Naive thymus-derived CD8-positive, alpha-beta T cell (primary cell): ENCODE results near the gene DCAF5. TPM values are rescaled to one million over a fixed set of nuclear protein-coding genes. Genes with fewer than 3 reads are reported as not detected.
"Not testable (repeated sequence)": the region's sequence is repeated elsewhere in the genome, so short reads cannot be mapped to it uniquely, and the experiment has no call there.

Experiments
- ATAC-seq, 2 donors: fragments of 150-1000 bp; cut with Tn5 transposase in 1 of 2; sonication (Bioruptor Pico), chemical (Tn5 transposase) in 1 of 2; 1 replicate in 1 of 2; 2 replicates in 1 of 2; pipeline ENCODE4 v1.10.0; 2021; ENCODE audit warnings: mild to moderate bottlenecking in 2 of 2, moderate library complexity in 2 of 2
- POLR2A ChIA-PET: fragments of 350-600 bp; sonication (Branson Sonifier 250); formaldehyde crosslinking; loops from one replicate; lab custom pipeline; 2021; ENCODE audit warnings: antibody characterized with exemption; lab: Charles Lee
- DNase-seq, 10 donors: peaks; one replicate each; pipeline versions ENCODE4 v3.0.0 to v3.0.0-alpha.2; 2020 to 2022
- H3K27ac Mint-ChIP-seq, 10 donors: one replicate each; pipeline ENCODE4 v1.8.0; 2020 to 2022; ENCODE audit warnings: mild to moderate bottlenecking in 10 of 10, mixed read lengths in 10 of 10, moderate library complexity in 4 of 10, inconsistent platforms in 1 of 10
- H3K27me3 Mint-ChIP-seq, 5 donors: one replicate each; pipeline ENCODE4 v1.8.0; 2021 to 2022; ENCODE audit warnings: mixed read lengths in 5 of 5
- H3K36me3 Mint-ChIP-seq, 3 donors: one replicate each; pipeline ENCODE4 v1.8.0; 2020 to 2022; ENCODE audit warnings: mixed read lengths in 3 of 3, mild to moderate bottlenecking in 2 of 3, inconsistent platforms in 1 of 3
- H3K4me1 Mint-ChIP-seq, 4 donors: one replicate each; pipeline ENCODE4 v1.8.0; 2021 to 2022; ENCODE audit warnings: mixed read lengths in 4 of 4
- H3K4me3 Mint-ChIP-seq, 10 donors: one replicate each; pipeline ENCODE4 v1.8.0; 2020 to 2022; ENCODE audit warnings: mild to moderate bottlenecking in 10 of 10, mixed read lengths in 10 of 10, moderate library complexity in 6 of 10, inconsistent platforms in 1 of 10
- H3K9me3 Mint-ChIP-seq, 9 donors: one replicate each; pipeline ENCODE4 v1.8.0; 2020 to 2022; ENCODE audit warnings: mixed read lengths in 9 of 9, mild to moderate bottlenecking in 3 of 9, inconsistent platforms in 1 of 9, moderate library complexity in 1 of 9
- polyA plus RNA-seq, 3 donors: library from polyadenylated mRNA; unstranded; fragments of 300-500 nt; fragmentation: Illumina TruSeq; gene quantifications; one replicate each; pipeline ENCODE4 v1.2.3, GENCODE V29; 2021
- total RNA-seq, 8 experiments: library from RNA in 2 of 8; stranded (reverse) in 2 of 8; gene quantifications; one replicate each; pipeline ENCODE4 v1.2.3 and lab custom pipeline; 2021 to 2026

The DCAF5 gene, protein sequence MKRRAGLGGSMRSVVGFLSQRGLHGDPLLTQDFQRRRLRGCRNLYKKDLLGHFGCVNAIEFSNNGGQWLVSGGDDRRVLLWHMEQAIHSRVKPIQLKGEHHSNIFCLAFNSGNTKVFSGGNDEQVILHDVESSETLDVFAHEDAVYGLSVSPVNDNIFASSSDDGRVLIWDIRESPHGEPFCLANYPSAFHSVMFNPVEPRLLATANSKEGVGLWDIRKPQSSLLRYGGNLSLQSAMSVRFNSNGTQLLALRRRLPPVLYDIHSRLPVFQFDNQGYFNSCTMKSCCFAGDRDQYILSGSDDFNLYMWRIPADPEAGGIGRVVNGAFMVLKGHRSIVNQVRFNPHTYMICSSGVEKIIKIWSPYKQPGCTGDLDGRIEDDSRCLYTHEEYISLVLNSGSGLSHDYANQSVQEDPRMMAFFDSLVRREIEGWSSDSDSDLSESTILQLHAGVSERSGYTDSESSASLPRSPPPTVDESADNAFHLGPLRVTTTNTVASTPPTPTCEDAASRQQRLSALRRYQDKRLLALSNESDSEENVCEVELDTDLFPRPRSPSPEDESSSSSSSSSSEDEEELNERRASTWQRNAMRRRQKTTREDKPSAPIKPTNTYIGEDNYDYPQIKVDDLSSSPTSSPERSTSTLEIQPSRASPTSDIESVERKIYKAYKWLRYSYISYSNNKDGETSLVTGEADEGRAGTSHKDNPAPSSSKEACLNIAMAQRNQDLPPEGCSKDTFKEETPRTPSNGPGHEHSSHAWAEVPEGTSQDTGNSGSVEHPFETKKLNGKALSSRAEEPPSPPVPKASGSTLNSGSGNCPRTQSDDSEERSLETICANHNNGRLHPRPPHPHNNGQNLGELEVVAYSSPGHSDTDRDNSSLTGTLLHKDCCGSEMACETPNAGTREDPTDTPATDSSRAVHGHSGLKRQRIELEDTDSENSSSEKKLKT
- 10 to 100 TPM; 74.2 to 78.8 TPM for total RNA-seq
- 10 to 100 TPM; 73.1 to 87.2 (median 79.1) TPM for polyA plus RNA-seq
- 58.5 to 133 (median 112) reads per million in 6 experiments for total RNA-seq (lab: John Stamatoyannopoulos, UW)

DNA sequence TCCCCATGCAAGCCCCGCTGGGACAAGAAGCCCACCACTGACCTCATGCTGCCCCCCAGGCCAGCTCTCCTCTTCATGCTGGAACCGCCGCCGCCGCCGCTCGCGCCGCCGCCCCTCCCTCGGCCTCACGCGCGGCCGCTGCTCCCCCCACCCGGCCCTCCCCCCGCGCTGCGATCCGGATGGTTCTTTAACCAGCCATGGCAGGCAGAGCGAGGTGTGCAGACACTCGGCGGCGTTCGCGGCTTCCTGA, at the start of gene DCAF5:
TSS of gene DCAF5 (minus strand) at position 218 of the 250 bp plus-strand sequence. CDS start at position 77, 141 bp downstream.
- H3K27ac Mint-ChIP-seq, result peak within 1 kb of the TSS; percentile 92 to 99 (median 96)
- H3K27me3 Mint-ChIP-seq, result no peaks in the 10 kb centered on the region
- H3K36me3 Mint-ChIP-seq, result peaks cover 0 to 24% (median 8%) of the 10 kb centered on the region in 3 donors
- H3K4me1 Mint-ChIP-seq, result peaks cover 22 to 42% (median 39%) of the 10 kb centered on the region in 4 donors
- ATAC-seq (peak; percentile 91), DNase-seq (peak in 6 of 10 donors; percentile 84 to 97 (median 90))
- peak within 1 kb of the TSS; percentile 93 to 99 (median 98) for H3K4me3 Mint-ChIP-seq
- no peaks in the 10 kb centered on the region for H3K9me3 Mint-ChIP-seq
- POLR2A ChIA-PET, result interaction anchor here (0.5 to 4.1 kb wide), 9 partner anchors 10 to 614 kb away, joined by 3 to 26 read pairs (median 4); partner anchors contain the start of genes EXD2 and SRSF5

DNA sequence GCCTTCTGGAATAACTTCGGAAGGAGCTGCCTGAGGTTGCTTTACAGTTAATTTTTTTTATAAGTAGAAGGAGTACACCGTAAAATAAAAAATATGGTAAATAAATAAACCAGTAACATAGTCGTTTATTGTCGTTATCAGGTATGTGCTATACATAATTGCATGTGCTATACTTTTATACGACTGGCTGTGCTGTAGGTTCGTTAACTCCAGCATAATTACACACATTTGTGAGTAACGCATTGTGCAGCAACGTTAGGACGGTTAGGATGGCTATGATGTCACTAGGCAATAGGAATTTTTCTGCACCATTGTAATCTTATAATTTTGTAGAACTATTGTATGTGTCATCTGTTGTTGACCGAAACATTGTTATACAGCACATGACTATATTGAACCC, 46.9 kb upstream of the DCAF5 start:
- Mint-ChIP-seq H3K27me3 (no peaks in the 10 kb centered on the region), H3K4me1 (peaks cover 1 to 5% (median 3%) of the 10 kb centered on the region in 4 donors), H3K36me3 (peaks cover 0 to 8% (median 0%) of the 10 kb centered on the region in 3 donors), H3K9me3 (no peaks in the 10 kb centered on the region), H3K4me3 (no peak overlapping the region), H3K27ac (no peak overlapping the region)
- POLR2A ChIA-PET, result interaction anchor here (0.6 kb wide), 1 partner anchor 105 kb away, joined by 3 read pairs; no protein-coding TSS in a partner anchor
- ATAC-seq, result no peak
- no peak for DNase-seq

DNA sequence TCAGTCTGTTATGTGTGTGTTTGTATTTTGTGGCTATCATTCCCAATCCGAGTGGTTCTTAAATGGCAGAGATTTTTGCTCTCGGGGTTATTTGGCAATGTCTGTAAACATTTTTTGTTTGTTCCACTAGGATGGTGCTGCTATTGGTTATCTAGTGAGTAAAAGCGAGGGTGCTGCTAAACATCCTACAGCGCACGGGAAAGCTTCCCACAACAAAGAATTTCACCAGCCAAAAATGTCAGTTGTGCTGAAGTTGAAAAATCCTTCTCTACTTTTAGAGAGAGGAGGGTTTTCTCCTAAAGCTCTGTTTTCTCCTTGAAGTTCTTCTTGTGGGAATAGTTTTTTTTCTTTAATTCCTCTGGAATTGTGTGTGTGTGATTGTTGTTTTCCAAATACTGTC, 40.8 kb upstream of the DCAF5 start:
- no peak for ATAC-seq
- peak in 4 of 10 donors; percentile 2 to 25 (median 20) for DNase-seq
- Mint-ChIP-seq H3K4me3 (peak overlapping the region in 8 of 10 donors; percentile 64 to 95 (median 72)), H3K27me3 (no peaks in the 10 kb centered on the region), H3K4me1 (peaks cover 14 to 37% (median 30%) of the 10 kb centered on the region in 4 donors), H3K36me3 (peaks cover 0 to 4% (median 0%) of the 10 kb centered on the region in 3 donors), H3K27ac (peak overlapping the region in 6 of 10 donors; percentile 54 to 92 (median 68)), H3K9me3 (no peaks in the 10 kb centered on the region)
- POLR2A ChIA-PET, result no interaction called here

DNA sequence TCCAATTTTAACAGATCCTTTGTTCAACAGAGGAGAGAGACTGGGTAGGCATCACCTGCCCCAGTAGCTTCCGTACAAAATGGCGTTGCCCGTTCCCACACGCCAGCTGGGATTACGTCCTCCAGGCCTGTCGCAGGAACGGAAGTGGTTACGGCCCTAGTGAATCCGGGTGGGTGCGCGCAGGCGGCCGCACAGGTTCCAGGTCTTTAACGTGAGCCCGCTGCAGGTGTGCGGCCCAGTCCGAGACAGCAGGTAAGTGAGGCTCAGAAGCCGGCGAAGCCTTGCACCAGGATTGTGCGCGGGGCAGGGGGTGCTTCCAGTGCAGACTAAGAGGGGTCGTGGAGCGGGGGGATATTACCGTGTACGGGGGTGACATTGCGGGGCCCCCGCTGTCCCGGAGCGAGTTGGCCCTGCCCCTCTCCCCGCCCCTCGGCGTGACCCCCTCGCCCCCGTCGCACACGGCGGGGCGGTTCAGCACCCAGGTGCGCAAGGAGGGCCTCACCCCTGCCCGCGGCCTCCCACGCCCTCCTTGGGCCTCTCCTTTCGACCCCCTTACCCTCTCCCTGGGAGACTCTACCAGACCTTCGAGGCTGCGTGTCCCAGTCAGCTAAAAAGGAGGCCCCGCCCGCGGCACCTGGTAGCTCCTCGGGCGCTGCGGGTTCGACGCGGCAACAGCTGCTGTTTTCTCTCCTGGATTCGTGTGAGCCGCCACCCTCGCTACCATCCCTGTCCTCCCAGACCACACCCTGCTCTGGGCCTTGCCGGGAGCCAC, 38.6 kb upstream of the DCAF5 start, which contains the start of gene EXD2:
TSS of gene EXD2 (plus strand) at position 159 of the 772 bp plus-strand sequence. CDS start 17,973 bp downstream, outside the sequence.
- peak within 1 kb of the TSS; percentile 88 to 97 (median 93) for H3K4me3 Mint-ChIP-seq
- H3K36me3 Mint-ChIP-seq, result peaks cover 0 to 2% (median 0%) of the 10 kb centered on the region in 3 donors
- no peaks in the 10 kb centered on the region for H3K9me3 Mint-ChIP-seq
- POLR2A ChIA-PET, result interaction anchor here (0.6 to 2.1 kb wide), 5 partner anchors 39 to 575 kb away, joined by 3 to 26 read pairs (median 4); partner anchors contain the start of genes DCAF5, ERH, SLC39A9 and SRSF5
- H3K27me3 Mint-ChIP-seq, result peaks cover 0 to 2% (median 0%) of the 10 kb centered on the region in 5 donors
- peak within 1 kb of the TSS; percentile 79 to 97 (median 94) for H3K27ac Mint-ChIP-seq
- peak; percentile 82 to 84 for ATAC-seq
- H3K4me1 Mint-ChIP-seq, result peaks cover 11 to 32% (median 30%) of the 10 kb centered on the region in 4 donors
- DNase-seq, result peak; percentile 44 to 84 (median 64)

DNA sequence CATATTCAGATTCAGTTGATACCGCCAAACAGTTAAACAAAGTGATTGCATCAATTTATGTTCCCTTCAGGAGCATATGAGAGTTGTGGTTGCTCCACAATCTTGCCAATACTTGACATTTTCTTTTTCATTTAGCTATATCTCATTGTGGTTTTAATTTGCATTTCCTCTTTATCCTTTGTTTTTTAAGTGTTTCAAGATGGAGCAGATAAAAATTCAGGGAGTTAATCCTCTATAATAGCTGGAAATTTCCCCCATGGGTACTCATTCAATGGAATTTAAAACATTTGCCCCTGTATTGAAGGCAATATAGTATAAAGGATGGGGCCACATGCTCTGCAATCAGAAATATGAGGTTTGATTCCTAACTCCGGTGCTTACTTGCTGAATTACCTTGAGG, 37.3 kb upstream of the DCAF5 start:
- peaks cover 0 to 2% (median 0%) of the 10 kb centered on the region in 5 donors for H3K27me3 Mint-ChIP-seq
- peak overlapping the region in 3 of 10 donors; percentile 90 to 95 (median 91) for H3K27ac Mint-ChIP-seq
- H3K9me3 Mint-ChIP-seq, result no peaks in the 10 kb centered on the region
- peak overlapping the region in 8 of 10 donors; percentile 88 to 97 (median 93) for H3K4me3 Mint-ChIP-seq
- DNase-seq (no peak), ATAC-seq (no peak)
- POLR2A ChIA-PET, result interaction anchor here (1.0 to 1.2 kb wide), 3 partner anchors 37 to 216 kb away, joined by 3 to 5 read pairs (median 4); partner anchors contain the start of gene DCAF5
- H3K36me3 Mint-ChIP-seq, result no peaks in the 10 kb centered on the region
- H3K4me1 Mint-ChIP-seq, result peaks cover 9 to 32% (median 29%) of the 10 kb centered on the region in 4 donors

DNA sequence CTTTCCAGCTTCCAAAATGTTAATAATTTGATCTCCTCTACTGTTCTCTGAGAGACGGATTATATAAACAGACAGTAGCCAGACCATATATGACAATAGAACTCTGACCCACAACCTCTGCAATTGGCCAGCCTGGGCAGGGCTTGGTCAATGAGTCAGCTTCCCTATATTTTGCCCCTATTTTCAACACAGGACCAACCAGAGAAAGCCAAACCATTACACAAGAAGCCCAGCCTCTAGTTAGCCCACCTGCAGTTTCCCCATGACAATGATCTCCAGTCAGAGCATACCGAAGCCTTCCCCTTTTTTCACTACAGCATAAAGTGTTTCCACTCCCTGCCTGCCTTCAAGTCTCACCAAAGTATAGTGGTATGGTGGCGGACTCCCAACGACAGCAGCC, 30.8 kb upstream of the DCAF5 start:
- peaks cover 0 to 3% (median 2%) of the 10 kb centered on the region in 5 donors for H3K27me3 Mint-ChIP-seq
- no peak overlapping the region for H3K27ac Mint-ChIP-seq
- no peaks in the 10 kb centered on the region for H3K9me3 Mint-ChIP-seq
- ATAC-seq (no peak), DNase-seq (no peak)
- POLR2A ChIA-PET, result no interaction called here
- no peak overlapping the region for H3K4me3 Mint-ChIP-seq
- H3K4me1 Mint-ChIP-seq, result no peaks in the 10 kb centered on the region
- no peaks in the 10 kb centered on the region for H3K36me3 Mint-ChIP-seq

DNA sequence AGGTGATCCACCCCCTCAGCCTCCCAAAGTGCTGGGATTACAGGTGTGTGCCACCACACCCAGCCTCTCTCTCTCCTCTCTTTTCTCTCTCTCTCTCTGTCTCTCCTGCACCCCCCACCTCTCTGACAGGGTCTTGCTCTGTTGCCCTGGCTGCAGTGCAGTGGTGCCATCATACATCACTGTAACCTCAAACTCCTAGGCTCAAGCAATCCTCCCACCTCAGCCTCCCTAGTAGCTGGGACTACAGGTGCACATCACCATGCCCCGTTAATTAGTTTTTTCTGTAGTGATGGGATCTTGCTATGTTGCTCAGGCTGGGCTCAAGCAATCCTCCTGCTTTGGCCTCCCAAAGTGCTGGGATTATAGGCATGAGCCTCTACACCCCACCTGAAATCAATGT, 29.7 kb upstream of the DCAF5 start:
- H3K4me1 Mint-ChIP-seq, H3K4me3 Mint-ChIP-seq, POLR2A ChIA-PET, DNase-seq, H3K27me3 Mint-ChIP-seq, ATAC-seq, H3K9me3 Mint-ChIP-seq, H3K36me3 Mint-ChIP-seq, H3K27ac Mint-ChIP-seq: not testable (repeated sequence)

DNA sequence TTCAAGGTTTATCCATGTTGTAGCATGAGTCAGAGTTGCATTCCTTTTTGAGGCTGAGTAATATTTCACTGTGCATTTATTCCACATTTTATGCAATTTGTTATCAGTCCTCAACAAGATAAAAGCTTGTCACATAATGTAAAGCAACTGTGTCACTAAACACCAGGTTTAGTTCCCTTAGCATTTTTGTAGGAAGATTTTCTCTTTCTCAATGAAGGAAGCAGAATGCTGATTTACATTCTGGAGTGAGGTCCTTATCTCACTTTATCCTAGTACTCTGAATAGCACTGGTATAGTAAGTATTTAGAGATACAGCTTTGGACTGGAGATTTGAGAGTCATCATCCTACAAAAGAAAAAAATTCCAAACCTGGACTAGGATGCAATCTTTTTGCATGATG, 28.6 kb upstream of the DCAF5 start:
- no peaks in the 10 kb centered on the region for H3K36me3 Mint-ChIP-seq
- DNase-seq (no peak), ATAC-seq (no peak)
- peak overlapping the region in 1 of 10 donors; percentile 30 for H3K27ac Mint-ChIP-seq
- H3K4me1 Mint-ChIP-seq, result no peaks in the 10 kb centered on the region
- H3K4me3 Mint-ChIP-seq, result no peak overlapping the region
- peaks cover 0 to 3% (median 0%) of the 10 kb centered on the region in 5 donors for H3K27me3 Mint-ChIP-seq
- POLR2A ChIA-PET, result no interaction called here
- H3K9me3 Mint-ChIP-seq, result no peaks in the 10 kb centered on the region

DNA sequence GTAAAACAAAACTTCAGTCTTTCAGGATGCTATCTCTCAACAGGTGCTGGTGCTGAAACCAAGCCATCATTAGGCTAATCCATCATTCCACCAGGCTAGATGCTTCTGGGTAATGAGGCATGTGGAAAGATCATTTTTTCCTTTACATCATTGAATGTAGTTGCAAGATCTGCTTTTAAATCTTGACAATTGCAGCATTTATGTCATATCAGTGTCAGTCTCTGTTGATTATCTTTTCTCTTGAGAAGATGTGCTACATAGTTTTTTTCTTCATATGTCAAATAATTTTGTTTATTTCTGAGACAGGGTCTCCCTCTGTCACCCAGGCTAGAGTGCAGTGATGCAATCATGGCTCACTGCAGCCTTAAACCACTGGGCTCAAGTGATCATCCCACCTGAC, 22.2 kb upstream of the DCAF5 start:
- no peak overlapping the region for H3K4me3 Mint-ChIP-seq
- no peaks in the 10 kb centered on the region for H3K36me3 Mint-ChIP-seq
- peaks cover 0 to 6% (median 0%) of the 10 kb centered on the region in 5 donors for H3K27me3 Mint-ChIP-seq
- H3K9me3 Mint-ChIP-seq, result no peaks in the 10 kb centered on the region
- no peaks in the 10 kb centered on the region for H3K4me1 Mint-ChIP-seq
- no peak overlapping the region for H3K27ac Mint-ChIP-seq
- ATAC-seq (no peak), DNase-seq (no peak)
- POLR2A ChIA-PET, result no interaction called here

DNA sequence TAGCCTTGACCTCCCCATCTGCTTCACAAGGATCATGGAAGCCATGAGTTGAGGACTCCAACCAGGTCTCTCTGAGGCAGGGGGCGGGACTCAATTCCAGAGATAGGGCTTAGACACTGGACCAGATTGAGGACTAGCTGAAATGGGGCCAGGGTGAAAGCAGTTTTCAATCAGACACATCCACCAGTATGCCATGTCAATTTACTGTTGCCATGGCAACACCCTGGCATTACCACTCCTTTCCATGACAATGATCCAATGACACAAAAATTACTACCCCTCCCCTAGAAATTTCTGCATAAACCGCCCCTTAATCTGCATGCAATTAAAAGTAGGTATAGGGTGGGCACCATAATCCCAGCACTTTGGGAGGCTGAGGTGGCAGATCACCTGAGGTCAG, 18.6 kb upstream of the DCAF5 start:
- no peak for ATAC-seq
- Mint-ChIP-seq H3K27ac (no peak overlapping the region), H3K4me3 (no peak overlapping the region), H3K4me1 (no peaks in the 10 kb centered on the region), H3K36me3 (no peaks in the 10 kb centered on the region), H3K27me3 (peaks cover 0 to 6% (median 0%) of the 10 kb centered on the region in 5 donors), H3K9me3 (no peaks in the 10 kb centered on the region)
- POLR2A ChIA-PET, result no interaction called here
- no peak for DNase-seq

DNA sequence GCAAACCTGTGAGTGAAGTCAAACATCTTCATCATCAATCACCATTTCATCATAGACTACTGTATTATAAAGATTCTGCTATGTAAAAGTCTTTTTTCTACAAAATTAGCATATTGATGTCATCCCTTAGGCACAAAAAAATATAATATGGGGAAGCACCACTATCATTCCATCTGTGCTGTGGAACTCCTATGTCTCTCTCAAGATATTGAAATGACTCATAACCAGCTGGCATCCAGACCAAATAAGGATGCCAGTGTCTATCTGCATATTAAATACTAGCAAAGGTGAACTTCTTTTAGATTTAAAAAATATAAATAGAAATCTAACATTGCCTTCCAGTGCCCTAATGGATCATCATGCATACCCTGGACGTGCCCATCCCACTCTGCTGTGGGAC, 17.9 kb upstream of the DCAF5 start:
- Mint-ChIP-seq H3K27ac (no peak overlapping the region), H3K27me3 (peaks cover 0 to 6% (median 0%) of the 10 kb centered on the region in 5 donors), H3K4me1 (no peaks in the 10 kb centered on the region), H3K36me3 (no peaks in the 10 kb centered on the region), H3K9me3 (peaks cover 0 to 3% (median 0%) of the 10 kb centered on the region in 9 donors), H3K4me3 (no peak overlapping the region)
- POLR2A ChIA-PET, result no interaction called here
- ATAC-seq (no peak), DNase-seq (no peak)
